ENCODE results near the gene ITGA11.

ITGA11 gene

GRCh38 chr15:68318931-68319909 lies 112.7 kb downstream of the ITGA11 start:
- no peak for DNase-seq

GRCh38 chr15:68318008-68318835 lies 113.7 kb downstream of the ITGA11 start:
- DNase-seq: no peak

DNA sequence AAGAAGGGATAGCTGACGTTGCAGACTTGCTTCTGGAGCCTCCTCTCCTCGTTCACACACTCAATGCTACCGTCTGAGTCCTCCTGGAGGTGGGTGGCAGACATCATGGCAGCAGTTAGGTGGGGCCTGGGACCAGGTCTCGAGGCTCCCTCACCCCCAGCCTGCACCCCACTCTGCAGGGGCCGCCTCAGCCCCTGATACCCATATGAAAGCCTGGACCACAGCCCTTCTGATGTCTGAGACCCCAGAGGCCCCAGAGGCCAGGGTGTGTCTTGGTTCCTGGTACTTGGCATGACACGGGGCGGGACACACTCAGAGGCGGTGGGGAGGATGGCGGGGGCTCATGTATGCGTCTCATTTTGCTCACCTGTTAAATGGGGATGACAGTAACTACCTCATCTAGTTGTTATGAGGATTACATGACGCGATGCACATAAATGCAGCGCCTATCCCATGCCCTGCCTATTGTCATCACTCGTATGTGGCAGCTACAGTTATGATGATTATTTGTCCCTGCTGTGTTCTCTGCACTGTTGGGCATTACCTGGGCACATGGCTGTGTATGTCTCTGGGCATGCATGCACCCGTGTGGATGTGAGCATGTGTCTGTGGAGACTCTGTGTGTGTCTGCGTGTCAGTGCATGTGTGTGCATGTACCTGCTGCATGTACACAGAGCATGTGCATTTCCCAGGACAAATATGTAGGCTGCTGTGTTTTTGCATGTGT lies 114.5 kb downstream of the ITGA11 start:
- DNase-seq: no peak

- no peak for DNase-seq
These were observed 115.7 kb downstream of the ITGA11 start for GRCh38 chr15:68316061-68316804.

DNA sequence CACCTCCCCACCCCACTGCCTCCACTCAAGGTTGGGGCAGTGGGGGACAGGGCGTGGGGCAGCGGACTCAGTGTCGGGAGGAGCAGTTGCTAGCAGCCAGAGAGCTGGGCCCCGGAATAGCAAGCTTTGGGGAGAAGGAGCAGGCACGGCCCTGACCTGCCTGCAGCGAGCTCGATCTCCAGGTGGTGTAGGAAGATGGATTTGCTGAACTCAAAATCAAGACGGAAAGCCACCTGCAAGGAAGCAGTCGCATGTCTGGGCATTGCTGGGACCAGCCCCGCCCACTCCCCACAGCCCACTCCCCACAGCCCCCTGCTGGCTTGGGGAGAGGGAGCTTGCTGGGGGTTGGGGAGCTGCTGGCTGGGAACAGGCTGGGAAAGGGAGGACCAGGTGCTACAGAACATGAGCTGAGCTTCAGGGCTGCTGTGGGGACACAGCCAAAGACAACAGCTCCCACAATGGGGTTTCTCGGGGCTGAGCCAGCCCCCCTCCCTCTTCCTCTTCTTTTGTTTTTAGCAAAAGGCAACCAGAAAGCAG lies 116.4 kb downstream of the ITGA11 start:
- DNase-seq: no peak

- no peak for DNase-seq
These were observed 116.9 kb downstream of the ITGA11 start for GRCh38 chr15:68315035-68315434.

DNA sequence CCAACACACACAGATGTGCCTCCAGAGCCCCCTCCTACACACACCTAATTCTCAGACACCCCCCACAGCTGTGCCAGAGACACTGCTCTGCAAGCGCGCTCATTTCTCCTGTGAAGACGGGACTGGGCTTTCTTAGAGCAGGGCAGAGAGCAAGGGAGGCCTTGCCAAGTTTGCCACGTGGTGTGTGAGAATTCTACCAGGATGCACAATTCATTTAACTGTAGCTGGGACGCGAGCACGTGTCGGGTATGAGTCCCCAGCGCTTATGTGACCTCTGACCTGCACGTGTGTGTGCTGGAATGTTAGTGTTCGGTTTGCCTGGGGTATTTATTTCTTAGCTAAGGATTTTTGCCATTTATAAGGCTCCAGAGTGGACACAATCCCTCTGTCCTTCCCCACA lies 117.4 kb downstream of the ITGA11 start:
- no peak for DNase-seq

DNA sequence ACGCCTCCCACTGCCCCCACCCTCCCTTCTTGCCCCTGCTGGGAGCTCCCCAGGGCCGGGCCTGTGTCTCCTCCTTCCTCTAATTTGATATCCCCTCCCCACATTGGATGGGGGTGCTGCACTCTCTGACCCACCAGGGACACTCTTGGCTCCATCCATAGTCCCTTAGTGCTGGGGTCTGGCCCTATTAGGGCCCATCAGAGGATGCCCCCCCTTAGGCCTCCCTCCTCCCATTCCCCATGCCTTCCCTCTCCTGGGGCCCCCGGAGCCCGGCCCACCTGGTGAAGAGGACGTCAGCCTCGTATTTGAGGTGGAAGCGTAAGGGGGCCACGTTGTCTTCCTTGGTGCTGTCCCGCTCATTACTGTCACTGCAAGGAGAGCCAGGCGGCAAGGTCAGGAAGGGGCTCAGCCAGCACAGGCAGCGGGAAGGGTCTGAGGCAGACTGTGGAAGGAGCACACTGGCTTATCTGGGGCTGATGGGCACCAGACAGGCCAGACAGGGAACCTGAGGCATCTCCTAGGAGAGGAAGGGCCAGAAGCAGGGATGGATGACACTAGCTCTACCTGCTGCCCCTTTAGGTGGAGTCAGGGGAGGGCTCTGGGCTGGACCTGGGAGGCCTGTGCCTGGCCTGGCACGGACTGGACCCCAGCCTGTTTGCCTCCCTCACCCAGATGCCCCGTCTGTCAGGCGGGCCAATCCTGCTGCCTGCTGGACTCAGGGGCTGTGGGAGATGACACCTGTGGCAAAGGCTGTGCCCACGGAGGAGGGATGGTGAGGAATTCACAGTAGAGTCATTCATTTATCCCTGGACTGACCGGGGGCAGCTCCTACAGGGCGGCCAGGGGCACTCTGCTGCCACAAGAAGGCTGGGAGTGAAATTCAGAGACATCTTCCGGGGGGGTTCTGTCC lies 118.2 kb downstream of the ITGA11 start:
- DNase-seq: no peak

- no peak for DNase-seq
These were observed 119.2 kb downstream of the ITGA11 start for GRCh38 chr15:68312701-68313204.

- no peak for DNase-seq
These were observed 120.0 kb downstream of the ITGA11 start for GRCh38 chr15:68311859-68312557.

- DNase-seq: no peak
These were observed 120.5 kb downstream of the ITGA11 start for GRCh38 chr15:68311464-68311835.

GRCh38 chr15:68310804-68311463 lies 121.0 kb downstream of the ITGA11 start:
- DNase-seq: no peak

DNA sequence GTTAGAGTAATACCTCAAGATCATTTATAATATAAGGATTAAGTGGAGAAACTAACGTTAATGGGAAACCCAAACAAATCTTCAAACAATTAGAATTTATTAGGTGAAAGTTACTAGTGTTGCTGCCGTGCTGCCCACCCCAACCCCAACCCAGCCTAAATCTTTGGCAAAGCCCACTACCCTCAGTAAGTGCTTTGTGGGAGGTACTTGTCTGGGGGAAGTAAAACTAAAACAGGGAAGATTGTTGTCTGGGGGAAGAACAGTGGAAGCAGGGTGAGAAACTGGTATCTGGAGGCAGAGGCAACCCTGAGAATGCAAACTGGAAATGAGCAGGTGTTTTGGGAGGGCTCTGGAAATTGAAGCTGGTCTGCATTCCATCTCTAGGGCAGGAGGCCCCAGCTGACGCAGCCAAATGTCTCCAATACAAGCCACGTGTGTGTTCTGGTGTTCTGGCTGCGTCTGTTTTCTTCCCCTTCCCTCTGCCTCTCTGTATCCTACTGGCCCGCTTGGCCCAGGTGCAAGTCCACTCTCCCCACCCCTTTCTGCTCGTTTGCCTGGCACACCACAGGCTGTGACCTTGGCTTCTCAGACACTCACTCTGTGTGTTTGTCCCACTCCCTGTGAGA lies 121.7 kb downstream of the ITGA11 start:
- DNase-seq: no peak

GRCh38 chr15:68309024-68309423 lies 122.9 kb downstream of the ITGA11 start:
- DNase-seq: no peak

GRCh38 chr15:68307131-68307928 lies 124.6 kb downstream of the ITGA11 start:
- no peak for DNase-seq

- DNase-seq: no peak
These were observed 126.5 kb downstream of the ITGA11 start for GRCh38 chr15:68305420-68305871.

DNA sequence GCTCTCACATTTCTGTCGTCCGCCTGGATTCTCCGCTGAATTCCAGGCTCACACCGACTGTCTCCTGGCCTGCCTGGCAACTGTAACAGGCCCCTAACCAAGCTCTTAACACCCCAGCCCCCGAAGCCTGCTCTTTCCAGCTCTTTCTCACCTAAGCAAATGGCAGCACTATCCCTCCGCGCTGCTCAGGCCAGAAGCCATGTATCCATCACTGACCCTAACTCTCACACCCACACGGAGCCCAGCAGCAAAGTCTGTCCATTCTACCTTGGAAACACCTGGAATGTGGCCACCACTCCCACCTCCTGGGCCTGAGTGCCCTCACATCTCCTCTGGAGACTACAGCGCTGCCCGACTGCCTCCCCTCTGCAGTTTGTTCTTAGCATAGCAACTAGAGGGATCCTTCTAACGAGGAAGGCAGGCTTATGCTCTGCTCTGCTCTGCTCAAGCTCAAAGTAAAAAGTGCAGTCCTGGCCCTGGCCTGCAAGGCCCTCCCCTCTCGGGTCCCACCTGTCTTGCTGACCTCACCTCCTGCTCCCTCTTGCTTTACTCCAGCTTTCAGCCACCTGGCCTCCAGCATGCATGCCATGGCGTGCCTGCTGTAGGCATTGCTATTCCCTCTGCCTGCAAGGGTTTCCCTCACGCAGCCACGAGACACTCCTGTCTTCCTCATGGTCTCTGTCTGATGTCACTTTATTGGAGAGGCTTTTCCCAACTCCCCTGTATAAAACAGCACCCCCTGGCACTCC lies 127.2 kb downstream of the ITGA11 start:
- DNase-seq: no peak
